ENCODE results near the gene MRPL58. TPM values are rescaled to one million over a fixed set of nuclear protein-coding genes. Genes with fewer than 3 reads are reported as not detected.

Gene MRPL58
- total RNA-seq, 1 donor from 2014 or later = 26.8 TPM

GRCh38 chr17:75048249-75048878, 35.9 kb downstream of the MRPL58 start:
- peak overlapping the region; percentile 64 for H3K27ac Mint-ChIP-seq
- no peaks in the 10 kb centered on the region for H3K9me3 Mint-ChIP-seq (ENCODE audit: low read depth)
- TF ChIP-seq CTCF (IDR thresholded peaks at IDR 0.05; ENCODE audit: unreplicated experiment) = no peak
- DNase-seq (ENCODE audit: low spot score, unreplicated experiment) = no peak
- H3K36me3 Mint-ChIP-seq (ENCODE audit: insufficient read depth) = peaks cover 7% of the 10 kb centered on the region
- peak overlapping the region; percentile 94 for H3K4me3 Mint-ChIP-seq (ENCODE audit: low read depth)
- no peaks in the 10 kb centered on the region for H3K27me3 Mint-ChIP-seq
- peaks cover 23% of the 10 kb centered on the region for H3K4me1 Mint-ChIP-seq (ENCODE audit: low read depth)

- H3K27ac Mint-ChIP-seq = no peak overlapping the region
- peaks cover 10% of the 10 kb centered on the region for H3K36me3 Mint-ChIP-seq (ENCODE audit: insufficient read depth)
- H3K4me1 Mint-ChIP-seq (ENCODE audit: low read depth) = peaks cover 23% of the 10 kb centered on the region
- TF ChIP-seq CTCF (IDR thresholded peaks at IDR 0.05; ENCODE audit: unreplicated experiment) = no peak
- DNase-seq (ENCODE audit: low spot score, unreplicated experiment) = no peak
- no peaks in the 10 kb centered on the region for H3K9me3 Mint-ChIP-seq (ENCODE audit: low read depth)
- H3K27me3 Mint-ChIP-seq = no peaks in the 10 kb centered on the region
- H3K4me3 Mint-ChIP-seq (ENCODE audit: low read depth) = peak overlapping the region; percentile 94
Measured at GRCh38 chr17:75049057-75049456, 36.6 kb downstream of the MRPL58 start.

GRCh38 chr17:75049706-75050105, 37.2 kb downstream of the MRPL58 start:
- no peak for TF ChIP-seq CTCF (IDR thresholded peaks at IDR 0.05; ENCODE audit: unreplicated experiment)
- no peak overlapping the region for H3K27ac Mint-ChIP-seq
- no peaks in the 10 kb centered on the region for H3K27me3 Mint-ChIP-seq
- H3K4me1 Mint-ChIP-seq (ENCODE audit: low read depth) = peaks cover 23% of the 10 kb centered on the region
- peaks cover 13% of the 10 kb centered on the region for H3K36me3 Mint-ChIP-seq (ENCODE audit: insufficient read depth)
- no peak for DNase-seq (ENCODE audit: low spot score, unreplicated experiment)
- no peak overlapping the region for H3K4me3 Mint-ChIP-seq (ENCODE audit: low read depth)
- no peaks in the 10 kb centered on the region for H3K9me3 Mint-ChIP-seq (ENCODE audit: low read depth)

- DNase-seq (ENCODE audit: low spot score, unreplicated experiment) = no peak
- H3K4me1 Mint-ChIP-seq (ENCODE audit: low read depth) = peaks cover 12% of the 10 kb centered on the region
- H3K27ac Mint-ChIP-seq = no peak overlapping the region
- no peak for TF ChIP-seq CTCF (IDR thresholded peaks at IDR 0.05; ENCODE audit: unreplicated experiment)
- H3K4me3 Mint-ChIP-seq (ENCODE audit: low read depth) = no peak overlapping the region
- H3K9me3 Mint-ChIP-seq (ENCODE audit: low read depth) = no peaks in the 10 kb centered on the region
- H3K27me3 Mint-ChIP-seq = no peaks in the 10 kb centered on the region
- peaks cover 18% of the 10 kb centered on the region for H3K36me3 Mint-ChIP-seq (ENCODE audit: insufficient read depth)
Measured at GRCh38 chr17:75051941-75052340, 39.5 kb downstream of the MRPL58 start.

GRCh38 chr17:75059369-75060345, 47.2 kb downstream of the MRPL58 start:
- no peaks in the 10 kb centered on the region for H3K4me1 Mint-ChIP-seq (ENCODE audit: low read depth)
- no peak for TF ChIP-seq CTCF (IDR thresholded peaks at IDR 0.05; ENCODE audit: unreplicated experiment)
- no peak overlapping the region for H3K27ac Mint-ChIP-seq

More at GRCh38 chr17:75059369-75060345, 47.2 kb downstream of the MRPL58 start:
- H3K9me3 Mint-ChIP-seq (ENCODE audit: low read depth) = no peaks in the 10 kb centered on the region
- peaks cover 22% of the 10 kb centered on the region for H3K36me3 Mint-ChIP-seq (ENCODE audit: insufficient read depth)
- H3K27me3 Mint-ChIP-seq = no peaks in the 10 kb centered on the region
- no peak overlapping the region for H3K4me3 Mint-ChIP-seq (ENCODE audit: low read depth)
- DNase-seq (ENCODE audit: low spot score, unreplicated experiment) = no peak
